Naive thymus-derived CD4-positive, alpha-beta T cell (primary cell): Measurements from ENCODE around the gene LARP6. TPM values are rescaled to one million over a fixed set of nuclear protein-coding genes. Genes with fewer than 3 reads are reported as not detected.

ENCODE experiments used
- ATAC-seq: fragments of 150-1000 bp; cut with Tn5 transposase; 2 replicates; pipeline ENCODE4 v1.10.0; 2021; ENCODE audit warnings: mild to moderate bottlenecking, moderate library complexity
- CTCF ChIA-PET: fragments of 350-600 bp; sonication (Branson Sonifier 250); formaldehyde crosslinking; loops from one replicate; lab custom pipeline; 2021; ENCODE audit warnings: antibody characterized with exemption; lab: Charles Lee
- POLR2A ChIA-PET: fragments of 350-600 bp; sonication (Branson Sonifier 250); formaldehyde crosslinking; loops from one replicate; lab custom pipeline; 2021; ENCODE audit warnings: antibody characterized with exemption, inconsistent platforms; lab: Charles Lee
- DNase-seq, 9 donors: peaks; one replicate each; pipeline versions ENCODE4 v3.0.0 to v3.0.0-alpha.2; 2020 to 2022; ENCODE audit warnings: mixed read lengths in 1 of 9
- H3K27ac ChIP-seq: one replicate; pipeline ENCODE4 v1.7.0; 2013; ENCODE audit warnings: mild to moderate bottlenecking, low read depth, low read length, moderate library complexity
- H3K27me3 ChIP-seq, 2 donors: one replicate each; pipeline ENCODE4 v1.7.0; 2013; ENCODE audit warnings: low read length in 2 of 2, mild to moderate bottlenecking in 2 of 2, moderate library complexity in 2 of 2; ENCODE audit not compliant: control insufficient read depth in 2 of 2, insufficient read depth in 2 of 2
- H3K36me3 ChIP-seq, 3 experiments: 1 replicate in 2 of 3; 2 replicates in 1 of 3; pipeline ENCODE4 v1.7.0; 2013; ENCODE audit warnings: low read length in 3 of 3, mild to moderate bottlenecking in 3 of 3, moderate library complexity in 1 of 3; ENCODE audit not compliant: insufficient read depth in 3 of 3, control insufficient read depth in 2 of 3
- H3K4me1 ChIP-seq, 2 donors: one replicate each; pipeline ENCODE4 v1.7.0; 2013; ENCODE audit warnings: low read length in 2 of 2, mild to moderate bottlenecking in 2 of 2, moderate library complexity in 1 of 2; ENCODE audit not compliant: control insufficient read depth in 2 of 2, insufficient read depth in 2 of 2
- H3K4me3 ChIP-seq: 2 replicates; pipeline ENCODE4 v1.7.0; 2013; ENCODE audit warnings: mild to moderate bottlenecking, low read length
- H3K9me3 ChIP-seq, 3 experiments: 1 replicate in 2 of 3; 2 replicates in 1 of 3; pipeline ENCODE4 v1.7.0; 2013; ENCODE audit warnings: low read length in 3 of 3; ENCODE audit not compliant: control insufficient read depth in 2 of 3
- H3K27ac Mint-ChIP-seq, 9 donors: one replicate each; pipeline ENCODE4 v1.8.0; 2020 to 2022; ENCODE audit warnings: mixed read lengths in 9 of 9, mild to moderate bottlenecking in 8 of 9, moderate library complexity in 5 of 9, inconsistent platforms in 2 of 9
- H3K27me3 Mint-ChIP-seq, 5 donors: one replicate each; pipeline ENCODE4 v1.8.0; 2021 to 2022; ENCODE audit warnings: mixed read lengths in 5 of 5, mild to moderate bottlenecking in 1 of 5
- H3K36me3 Mint-ChIP-seq, 5 donors: one replicate each; pipeline ENCODE4 v1.8.0; 2020 to 2022; ENCODE audit warnings: mixed read lengths in 5 of 5, mild to moderate bottlenecking in 3 of 5, inconsistent platforms in 1 of 5
- H3K4me1 Mint-ChIP-seq, 7 donors: one replicate each; pipeline ENCODE4 v1.8.0; 2020 to 2022; ENCODE audit warnings: mixed read lengths in 7 of 7, mild to moderate bottlenecking in 3 of 7, inconsistent platforms in 1 of 7
- H3K4me3 Mint-ChIP-seq, 10 donors: one replicate each; pipeline ENCODE4 v1.8.0; 2020 to 2022; ENCODE audit warnings: mild to moderate bottlenecking in 10 of 10, mixed read lengths in 10 of 10, moderate library complexity in 6 of 10, inconsistent platforms in 2 of 10
- H3K9me3 Mint-ChIP-seq, 11 donors: one replicate each; pipeline ENCODE4 v1.8.0; 2020 to 2022; ENCODE audit warnings: mixed read lengths in 11 of 11, mild to moderate bottlenecking in 4 of 11, inconsistent platforms in 1 of 11, moderate library complexity in 1 of 11
- intact Hi-C, 2 donors: fragments of 100-400 bp; cut with micrococcal nuclease; formaldehyde crosslinking; loops; one replicate each; pipeline ENCODE4 v1.15.1; 2023
- polyA plus RNA-seq, 2 donors: library from polyadenylated mRNA; unstranded; fragments of 300-500 nt; fragmentation: Illumina TruSeq; gene quantifications; one replicate each; pipeline ENCODE4 v1.2.3, GENCODE V29; 2021
- total RNA-seq, 6 experiments: library from RNA in 5 of 6; stranded (reverse) in 5 of 6; gene quantifications; 1 replicate in 5 of 6; 2 replicates in 1 of 6; pipeline ENCODE4 v1.2.3 and lab custom pipeline; 2021 to 2026

The LARP6 gene
- total and polyA plus RNA-seq, 7 experiments from 2014 or later: 0.09 to 0.50 (median 0.10) TPM; not detected in 4

GRCh38 chr15:70791259-70791658 lies 62.7 kb downstream of the LARP6 start:
- Mint-ChIP-seq H3K27me3 (peaks cover 0 to 18% (median 0%) of the 10 kb centered on the region in 5 donors), H3K36me3 (no peaks in the 10 kb centered on the region), H3K27ac (no peak overlapping the region), H3K4me3 (no peak overlapping the region), H3K4me1 (peaks cover 0 to 2% (median 0%) of the 10 kb centered on the region in 7 donors), H3K9me3 (peaks cover 0 to 1% (median 0%) of the 10 kb centered on the region in 11 donors)
- POLR2A ChIA-PET: no interaction called here
- CTCF ChIA-PET: no interaction called here
- intact Hi-C loops: no loop called here
- DNase-seq (no peak), ATAC-seq (no peak)
- Histone ChIP-seq H3K27me3 (no peaks in the 10 kb centered on the region), H3K4me1 (no peaks in the 10 kb centered on the region), H3K27ac (no peak overlapping the region), H3K36me3 (no peaks in the 10 kb centered on the region), H3K4me3 (no peak overlapping the region), H3K9me3 (no peaks in the 10 kb centered on the region)

GRCh38 chr15:70789213-70789612 lies 64.7 kb downstream of the LARP6 start:
- intact Hi-C loops: no loop called here
- DNase-seq: no peak

DNA sequence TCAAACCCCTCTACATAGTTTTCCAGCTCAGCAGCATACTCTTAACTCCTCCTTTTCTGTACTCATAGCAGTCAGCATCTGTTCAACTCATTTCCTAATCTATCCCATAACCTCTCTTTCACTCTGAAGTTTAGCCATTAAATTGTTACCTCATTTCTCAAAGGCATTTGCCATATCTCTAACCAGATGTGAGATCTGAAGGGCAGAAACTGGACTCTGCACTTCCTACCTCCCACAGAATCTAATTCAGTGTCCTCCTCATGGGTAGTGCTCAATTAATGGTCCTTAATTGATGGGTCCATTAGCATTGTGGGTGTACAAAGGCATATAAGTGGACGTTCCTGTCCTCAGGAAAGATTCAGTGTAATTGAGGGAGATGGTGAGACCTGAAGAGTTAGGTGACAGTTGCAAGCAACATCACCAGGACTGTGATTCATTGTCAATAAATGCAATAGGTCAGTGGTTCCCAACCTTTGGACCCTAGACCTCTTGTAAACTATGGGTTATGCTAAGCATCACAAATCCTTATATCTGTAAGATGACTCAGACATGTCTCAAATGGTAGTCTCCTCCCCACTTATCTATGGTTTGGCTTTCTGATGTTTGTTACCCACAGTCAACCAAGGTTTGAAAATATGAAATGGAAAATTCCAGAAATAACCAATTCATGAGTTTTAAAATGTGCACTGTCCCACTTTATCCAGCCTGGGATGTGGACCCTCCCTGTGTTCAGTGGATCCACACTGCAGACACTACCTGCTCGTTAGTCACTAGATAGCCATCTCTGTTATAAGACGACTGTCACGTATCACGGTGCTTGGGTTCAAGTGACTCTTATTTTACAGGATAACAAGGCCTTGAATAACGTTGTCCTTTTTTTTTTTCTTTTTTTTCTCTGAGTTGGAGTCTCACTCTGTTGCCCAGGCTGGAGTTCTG lies 65.6 kb downstream of the LARP6 start:
- Mint-ChIP-seq H3K9me3 (no peaks in the 10 kb centered on the region), H3K27ac (no peak overlapping the region), H3K4me1 (peaks cover 0 to 2% (median 0%) of the 10 kb centered on the region in 7 donors), H3K36me3 (no peaks in the 10 kb centered on the region), H3K4me3 (no peak overlapping the region), H3K27me3 (peaks cover 0 to 20% (median 0%) of the 10 kb centered on the region in 5 donors)
- ChIA-PET CTCF (interaction anchor here (0.7 kb wide), 1 partner anchor 49 kb away, joined by 3 read pairs; no protein-coding TSS in a partner anchor), POLR2A (no interaction called here)
- ATAC-seq: no peak
- Histone ChIP-seq H3K27ac (no peak overlapping the region), H3K4me3 (no peak overlapping the region), H3K27me3 (no peaks in the 10 kb centered on the region), H3K9me3 (no peaks in the 10 kb centered on the region), H3K4me1 (no peaks in the 10 kb centered on the region), H3K36me3 (no peaks in the 10 kb centered on the region)
- intact Hi-C loops: no loop called here
- DNase-seq: no peak

More at GRCh38 chr15:70789213-70789612, 64.7 kb downstream of the LARP6 start:
- no peak overlapping the region for H3K27ac ChIP-seq
- peaks cover 0 to 1% (median 0%) of the 10 kb centered on the region in 11 donors for H3K9me3 Mint-ChIP-seq
- no peak overlapping the region for H3K27ac Mint-ChIP-seq
- no peaks in the 10 kb centered on the region for H3K36me3 Mint-ChIP-seq
- no peaks in the 10 kb centered on the region for H3K36me3 ChIP-seq
- H3K4me1 Mint-ChIP-seq: peaks cover 0 to 2% (median 0%) of the 10 kb centered on the region in 7 donors
- ATAC-seq: no peak
- ChIA-PET CTCF (interaction anchor here (0.7 kb wide), 1 partner anchor 50 kb away, joined by 3 read pairs; no protein-coding TSS in a partner anchor), POLR2A (no interaction called here)
- H3K4me1 ChIP-seq: no peaks in the 10 kb centered on the region
- H3K4me3 Mint-ChIP-seq: no peak overlapping the region
- H3K4me3 ChIP-seq: no peak overlapping the region
- no peaks in the 10 kb centered on the region for H3K27me3 ChIP-seq
- H3K27me3 Mint-ChIP-seq: peaks cover 0 to 23% (median 0%) of the 10 kb centered on the region in 5 donors
- no peaks in the 10 kb centered on the region for H3K9me3 ChIP-seq

DNA sequence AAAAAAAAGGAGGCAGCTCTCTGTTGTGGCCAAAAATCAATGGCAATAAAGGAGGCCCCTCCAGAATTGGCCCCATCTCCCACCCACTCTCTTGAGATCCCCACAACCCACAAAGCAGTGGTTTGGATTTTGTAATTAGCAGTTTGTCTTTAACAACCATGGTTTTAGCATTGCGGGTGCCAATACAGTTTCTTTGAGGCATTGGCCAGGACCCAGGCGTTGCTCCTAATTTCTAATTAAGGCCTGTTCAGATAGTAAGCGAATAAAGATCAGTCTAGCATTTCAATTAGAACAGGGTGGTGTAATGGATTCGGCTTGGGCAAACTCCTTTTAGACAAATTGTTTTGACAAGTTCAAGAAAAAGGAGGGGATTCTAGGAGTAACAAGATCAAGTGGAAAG lies 67.0 kb downstream of the LARP6 start:
- Histone ChIP-seq H3K27ac (no peak overlapping the region), H3K27me3 (no peaks in the 10 kb centered on the region), H3K36me3 (no peaks in the 10 kb centered on the region), H3K4me3 (no peak overlapping the region), H3K9me3 (no peaks in the 10 kb centered on the region), H3K4me1 (no peaks in the 10 kb centered on the region)
- ChIA-PET POLR2A (no interaction called here), CTCF (no interaction called here)
- H3K4me1 Mint-ChIP-seq: no peaks in the 10 kb centered on the region
- ATAC-seq (no peak), DNase-seq (no peak)
- intact Hi-C loops: no loop called here
- no peak overlapping the region for H3K27ac Mint-ChIP-seq
- peaks cover 0 to 11% (median 0%) of the 10 kb centered on the region in 5 donors for H3K27me3 Mint-ChIP-seq
- no peaks in the 10 kb centered on the region for H3K9me3 Mint-ChIP-seq
- H3K36me3 Mint-ChIP-seq: no peaks in the 10 kb centered on the region
- no peak overlapping the region for H3K4me3 Mint-ChIP-seq

DNA sequence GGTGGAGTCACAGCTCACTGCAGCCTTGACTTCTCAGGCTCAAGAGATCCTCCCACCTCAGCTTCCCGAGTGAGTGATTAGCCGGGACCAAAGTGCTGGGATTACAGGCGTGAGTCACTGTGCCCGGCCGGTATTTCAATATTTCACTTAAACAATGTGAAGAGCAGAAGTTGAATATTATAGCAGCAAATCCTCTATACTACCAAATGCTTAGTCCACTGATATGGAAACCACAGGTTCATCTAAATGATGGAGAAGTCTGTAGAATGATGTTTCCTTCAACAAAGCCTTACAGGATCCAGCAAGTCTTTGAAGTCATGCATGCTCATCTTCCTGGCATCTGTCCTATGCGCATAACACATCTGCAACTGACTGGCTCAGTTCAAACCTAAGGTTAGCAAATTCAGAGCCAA lies 70.3 kb downstream of the LARP6 start:
- Histone ChIP-seq H3K27ac (no peak overlapping the region), H3K4me3 (no peak overlapping the region), H3K4me1 (no peaks in the 10 kb centered on the region), H3K36me3 (no peaks in the 10 kb centered on the region), H3K27me3 (no peaks in the 10 kb centered on the region), H3K9me3 (no peaks in the 10 kb centered on the region)
- Mint-ChIP-seq H3K9me3 (no peaks in the 10 kb centered on the region), H3K4me3 (no peak overlapping the region), H3K27ac (no peak overlapping the region), H3K4me1 (no peaks in the 10 kb centered on the region), H3K36me3 (no peaks in the 10 kb centered on the region), H3K27me3 (peaks cover 0 to 18% (median 7%) of the 10 kb centered on the region in 5 donors)
- ChIA-PET POLR2A (no interaction called here), CTCF (no interaction called here)
- intact Hi-C loops: no loop called here
- ATAC-seq (no peak), DNase-seq (no peak)

GRCh38 chr15:70783041-70783440 lies 70.9 kb downstream of the LARP6 start:
- Histone ChIP-seq H3K27me3 (no peaks in the 10 kb centered on the region), H3K9me3 (no peaks in the 10 kb centered on the region), H3K36me3 (no peaks in the 10 kb centered on the region), H3K4me1 (no peaks in the 10 kb centered on the region), H3K27ac (no peak overlapping the region), H3K4me3 (no peak overlapping the region)
- no peaks in the 10 kb centered on the region for H3K9me3 Mint-ChIP-seq
- intact Hi-C loops: no loop called here
- no peak overlapping the region for H3K4me3 Mint-ChIP-seq
- H3K4me1 Mint-ChIP-seq: no peaks in the 10 kb centered on the region
- ChIA-PET POLR2A (interaction anchor here (0.6 kb wide), 1 partner anchor 1298 kb away, joined by 3 read pairs; no protein-coding TSS in a partner anchor), CTCF (no interaction called here)
- H3K27ac Mint-ChIP-seq: no peak overlapping the region
- H3K27me3 Mint-ChIP-seq: peaks cover 0 to 18% (median 7%) of the 10 kb centered on the region in 5 donors
- H3K36me3 Mint-ChIP-seq: no peaks in the 10 kb centered on the region
- no peak for ATAC-seq
- no peak for DNase-seq
